ENCODE results near the gene ACTA2.

Gene ACTA2

GRCh38 chr10:88991161-88991898 is 38.8 kb upstream of the ACTA2 start:
- Histone ChIP-seq H2AFZ (ENCODE audit: low read depth, low read length, severe bottlenecking) (peak overlapping the region; percentile 97), H3K9me2 (replicated peaks; ENCODE audit: insufficient read depth, low read length) (no peaks in the 10 kb centered on the region), H3K4me2 (ENCODE audit: low read depth, low read length, poor library complexity, severe bottlenecking) (peak overlapping the region; percentile 86), H3K9me3 (ENCODE audit: insufficient read depth, low read length) (peaks cover 4% of the 10 kb centered on the region; the same call in 1 of the 2 replicates), H4K20me1 (ENCODE audit: low read depth, low read length) (no peaks in the 10 kb centered on the region), H3F3A (ENCODE audit: insufficient read depth) (peaks cover 6% of the 10 kb centered on the region; the same call in 1 of the 2 replicates), H3K36me3 (ENCODE audit: low read length) (no peaks in the 10 kb centered on the region), H3K9ac (ENCODE audit: low read length) (peak overlapping the region; percentile 71), H3K79me2 (ENCODE audit: insufficient read depth, low read length) (no peaks in the 10 kb centered on the region), H3K4me3 (ENCODE audit: insufficient read depth, low read length, poor library complexity, severe bottlenecking) (peak overlapping the region; percentile 84), H3K27me3 (ENCODE audit: low read length) (no peaks in the 10 kb centered on the region), H3K27ac (ENCODE audit: low read depth, low read length) (0 out of 2 replicates have a peak overlapping the region, but pooled peaks have one; percentile 2)
- TF ChIP-seq, protein P1, sequence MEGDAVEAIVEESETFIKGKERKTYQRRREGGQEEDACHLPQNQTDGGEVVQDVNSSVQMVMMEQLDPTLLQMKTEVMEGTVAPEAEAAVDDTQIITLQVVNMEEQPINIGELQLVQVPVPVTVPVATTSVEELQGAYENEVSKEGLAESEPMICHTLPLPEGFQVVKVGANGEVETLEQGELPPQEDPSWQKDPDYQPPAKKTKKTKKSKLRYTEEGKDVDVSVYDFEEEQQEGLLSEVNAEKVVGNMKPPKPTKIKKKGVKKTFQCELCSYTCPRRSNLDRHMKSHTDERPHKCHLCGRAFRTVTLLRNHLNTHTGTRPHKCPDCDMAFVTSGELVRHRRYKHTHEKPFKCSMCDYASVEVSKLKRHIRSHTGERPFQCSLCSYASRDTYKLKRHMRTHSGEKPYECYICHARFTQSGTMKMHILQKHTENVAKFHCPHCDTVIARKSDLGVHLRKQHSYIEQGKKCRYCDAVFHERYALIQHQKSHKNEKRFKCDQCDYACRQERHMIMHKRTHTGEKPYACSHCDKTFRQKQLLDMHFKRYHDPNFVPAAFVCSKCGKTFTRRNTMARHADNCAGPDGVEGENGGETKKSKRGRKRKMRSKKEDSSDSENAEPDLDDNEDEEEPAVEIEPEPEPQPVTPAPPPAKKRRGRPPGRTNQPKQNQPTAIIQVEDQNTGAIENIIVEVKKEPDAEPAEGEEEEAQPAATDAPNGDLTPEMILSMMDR (IDR thresholded peaks at IDR 0.05; ENCODE audit: insufficient read depth, low read length, poor library complexity, severe bottlenecking), result no peak
- TF ChIP-seq EZH2phosphoT487 (conservative IDR thresholded peaks at IDR 0.05; ENCODE audit: low read length), result no peak

- Histone ChIP-seq H3K36me3 (ENCODE audit: low read length) (no peaks in the 10 kb centered on the region), H3K9ac (ENCODE audit: low read length) (peak within 1 kb of the TSS; percentile 71), H4K20me1 (ENCODE audit: low read depth, low read length) (no peaks in the 10 kb centered on the region), H2AFZ (ENCODE audit: low read depth, low read length, severe bottlenecking) (peak within 1 kb of the TSS; percentile 97), H3K27ac (ENCODE audit: low read depth, low read length) (0 out of 2 replicates have a peak within 1 kb of the TSS, but pooled peaks have one; percentile 2), H3K9me2 (replicated peaks; ENCODE audit: insufficient read depth, low read length) (no peaks in the 10 kb centered on the region), H3K79me2 (ENCODE audit: insufficient read depth, low read length) (no peaks in the 10 kb centered on the region), H3K4me2 (ENCODE audit: low read depth, low read length, poor library complexity, severe bottlenecking) (peak within 1 kb of the TSS; percentile 86), H3K27me3 (ENCODE audit: low read length) (no peaks in the 10 kb centered on the region), H3F3A (ENCODE audit: insufficient read depth) (peaks cover 6% of the 10 kb centered on the region; the same call in 1 of the 2 replicates), H3K9me3 (ENCODE audit: insufficient read depth, low read length) (peaks cover 6% of the 10 kb centered on the region; the same call in 1 of the 2 replicates), H3K4me3 (ENCODE audit: insufficient read depth, low read length, poor library complexity, severe bottlenecking) (peak within 1 kb of the TSS; percentile 84)
- TF ChIP-seq EZH2phosphoT487 (conservative IDR thresholded peaks at IDR 0.05; ENCODE audit: low read length), result no peak
- TF ChIP-seq, protein P1 (IDR thresholded peaks at IDR 0.05; ENCODE audit: insufficient read depth, low read length, poor library complexity, severe bottlenecking), result no peak
These were observed 38.0 kb upstream of the ACTA2 start, which contains the start of gene FAS for GRCh38 chr10:88990384-88991160. Gene FAS, plus strand, starts transcription at chr10:88990798. Its CDS starts 79 bp downstream, at chr10:88990877.

- H3K4me3 ChIP-seq (ENCODE audit: insufficient read depth, low read length, poor library complexity, severe bottlenecking), result no peak overlapping the region
- H3K9me2 ChIP-seq (replicated peaks; ENCODE audit: insufficient read depth, low read length), result no peaks in the 10 kb centered on the region
- H3K4me2 ChIP-seq (ENCODE audit: low read depth, low read length, poor library complexity, severe bottlenecking), result peak overlapping the region; percentile 86
- H3K27me3 ChIP-seq (ENCODE audit: low read length), result no peaks in the 10 kb centered on the region
- TF ChIP-seq, protein P1 (IDR thresholded peaks at IDR 0.05; ENCODE audit: insufficient read depth, low read length, poor library complexity, severe bottlenecking), result no peak
- no peak for TF ChIP-seq EZH2phosphoT487 (conservative IDR thresholded peaks at IDR 0.05; ENCODE audit: low read length)
- no peak overlapping the region for H2AFZ ChIP-seq (ENCODE audit: low read depth, low read length, severe bottlenecking)
- H3K9ac ChIP-seq (ENCODE audit: low read length), result no peak overlapping the region
- H3K27ac ChIP-seq (ENCODE audit: low read depth, low read length), result no peak overlapping the region
- no peaks in the 10 kb centered on the region for H4K20me1 ChIP-seq (ENCODE audit: low read depth, low read length)
- H3F3A ChIP-seq (ENCODE audit: insufficient read depth), result peaks cover 6% of the 10 kb centered on the region; the same call in 1 of the 2 replicates
- H3K9me3 ChIP-seq (ENCODE audit: insufficient read depth, low read length), result peaks cover 6% of the 10 kb centered on the region; the same call in 1 of the 2 replicates
- H3K79me2 ChIP-seq (ENCODE audit: insufficient read depth, low read length), result no peaks in the 10 kb centered on the region
- H3K36me3 ChIP-seq (ENCODE audit: low read length), result no peaks in the 10 kb centered on the region
These were observed 37.3 kb upstream of the ACTA2 start for GRCh38 chr10:88989824-88990383.
